Measurements from ENCODE around the gene CLCN7. TPM values are rescaled to one million over a fixed set of nuclear protein-coding genes. Genes with fewer than 3 reads are reported as not detected.

The CLCN7 gene
- total RNA-seq, 1 donor from 2014 or later: 177 TPM

DNA sequence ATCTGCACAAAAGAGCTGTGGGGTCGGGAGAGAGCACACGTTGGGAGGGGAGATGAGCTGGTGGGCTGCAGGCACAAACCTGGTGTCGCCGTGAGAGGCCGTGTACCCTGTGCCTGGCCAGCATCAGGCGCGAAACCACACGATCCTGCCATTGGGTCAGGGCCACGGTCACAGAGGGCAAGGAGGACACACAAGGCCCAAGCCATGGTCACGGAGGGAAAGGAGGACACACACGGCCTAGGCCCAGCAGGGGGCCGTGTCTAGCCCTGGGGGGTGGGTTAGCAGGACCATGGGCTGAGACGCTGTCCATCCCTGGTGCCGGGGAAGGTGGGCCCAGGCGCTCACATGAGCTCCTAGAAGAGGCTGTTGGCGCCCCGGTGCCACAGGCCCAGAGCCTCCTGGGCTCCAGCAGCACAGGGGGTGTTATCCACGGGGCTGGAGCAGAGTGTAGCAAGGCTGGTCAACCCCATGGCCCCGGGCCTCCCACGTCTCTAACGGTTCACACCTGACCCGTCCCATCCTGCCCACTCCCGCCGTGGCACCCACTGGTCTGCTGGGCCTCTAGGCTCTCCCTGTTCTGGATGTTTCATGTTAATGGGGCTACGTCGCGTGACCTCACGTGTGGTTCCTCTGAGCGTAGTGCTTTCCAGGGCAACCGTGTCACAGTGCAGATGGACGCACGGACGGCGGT, 23.0 kb downstream of the CLCN7 start:
- TF ChIP-seq, protein P1, sequence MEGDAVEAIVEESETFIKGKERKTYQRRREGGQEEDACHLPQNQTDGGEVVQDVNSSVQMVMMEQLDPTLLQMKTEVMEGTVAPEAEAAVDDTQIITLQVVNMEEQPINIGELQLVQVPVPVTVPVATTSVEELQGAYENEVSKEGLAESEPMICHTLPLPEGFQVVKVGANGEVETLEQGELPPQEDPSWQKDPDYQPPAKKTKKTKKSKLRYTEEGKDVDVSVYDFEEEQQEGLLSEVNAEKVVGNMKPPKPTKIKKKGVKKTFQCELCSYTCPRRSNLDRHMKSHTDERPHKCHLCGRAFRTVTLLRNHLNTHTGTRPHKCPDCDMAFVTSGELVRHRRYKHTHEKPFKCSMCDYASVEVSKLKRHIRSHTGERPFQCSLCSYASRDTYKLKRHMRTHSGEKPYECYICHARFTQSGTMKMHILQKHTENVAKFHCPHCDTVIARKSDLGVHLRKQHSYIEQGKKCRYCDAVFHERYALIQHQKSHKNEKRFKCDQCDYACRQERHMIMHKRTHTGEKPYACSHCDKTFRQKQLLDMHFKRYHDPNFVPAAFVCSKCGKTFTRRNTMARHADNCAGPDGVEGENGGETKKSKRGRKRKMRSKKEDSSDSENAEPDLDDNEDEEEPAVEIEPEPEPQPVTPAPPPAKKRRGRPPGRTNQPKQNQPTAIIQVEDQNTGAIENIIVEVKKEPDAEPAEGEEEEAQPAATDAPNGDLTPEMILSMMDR (IDR thresholded peaks at IDR 0.05): no peak
- Mint-ChIP-seq H3K4me3 (ENCODE audit: unreplicated experiment) (no peak overlapping the region), H3K4me1 (ENCODE audit: unreplicated experiment) (no peaks in the 10 kb centered on the region), H3K9me3 (ENCODE audit: unreplicated experiment) (no peaks in the 10 kb centered on the region), H3K27ac (ENCODE audit: unreplicated experiment) (no peak overlapping the region), H3K27me3 (ENCODE audit: unreplicated experiment) (no peaks in the 10 kb centered on the region), H3K36me3 (ENCODE audit: unreplicated experiment) (peaks cover 12% of the 10 kb centered on the region)
- no peak for DNase-seq (ENCODE audit: extremely low spot score, unreplicated experiment)

GRCh38 chr16:1450841-1451240, 24.0 kb downstream of the CLCN7 start:
- Mint-ChIP-seq H3K9me3 (ENCODE audit: unreplicated experiment) (no peaks in the 10 kb centered on the region), H3K36me3 (ENCODE audit: unreplicated experiment) (peaks cover 14% of the 10 kb centered on the region), H3K27me3 (ENCODE audit: unreplicated experiment) (no peaks in the 10 kb centered on the region), H3K4me1 (ENCODE audit: unreplicated experiment) (no peaks in the 10 kb centered on the region), H3K27ac (ENCODE audit: unreplicated experiment) (no peak overlapping the region), H3K4me3 (ENCODE audit: unreplicated experiment) (no peak overlapping the region)
- TF ChIP-seq, protein P1 (IDR thresholded peaks at IDR 0.05): no peak
- DNase-seq (ENCODE audit: extremely low spot score, unreplicated experiment): no peak

- peaks cover 14% of the 10 kb centered on the region for H3K36me3 Mint-ChIP-seq (ENCODE audit: unreplicated experiment)
- no peaks in the 10 kb centered on the region for H3K9me3 Mint-ChIP-seq (ENCODE audit: unreplicated experiment)
These were observed 24.6 kb downstream of the CLCN7 start for GRCh38 chr16:1450218-1450617.

DNA sequence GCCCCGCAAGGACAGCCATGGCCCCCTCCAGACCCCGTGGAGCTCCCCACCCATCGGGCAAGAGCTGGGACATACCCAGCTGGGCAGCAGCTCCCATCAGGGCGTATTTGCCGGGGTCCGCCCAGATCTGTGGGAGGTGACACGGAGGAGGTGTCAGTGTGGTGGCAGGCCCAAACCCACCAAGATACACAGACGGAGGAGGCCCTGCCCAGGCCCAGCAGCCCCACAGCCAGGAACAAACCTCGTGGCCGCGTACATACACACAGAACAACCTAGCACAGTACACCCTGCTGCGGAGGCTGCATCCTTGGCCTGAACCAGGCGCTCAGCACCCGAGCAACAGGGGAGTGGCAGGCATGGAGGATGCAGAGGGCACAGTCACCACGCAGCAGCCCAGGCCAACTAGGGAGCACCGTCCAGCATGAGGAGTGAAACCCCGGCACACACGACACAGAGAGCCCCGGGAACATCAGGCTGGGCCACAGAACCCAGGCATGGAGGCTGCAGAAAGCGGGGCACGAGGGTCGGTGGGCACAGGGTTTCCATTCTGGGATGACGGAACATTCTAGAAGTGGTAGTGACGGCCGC, 25.5 kb downstream of the CLCN7 start:
- H3K36me3 Mint-ChIP-seq (ENCODE audit: unreplicated experiment): peaks cover 14% of the 10 kb centered on the region
- no peak for DNase-seq (ENCODE audit: extremely low spot score, unreplicated experiment)
- no peaks in the 10 kb centered on the region for H3K27me3 Mint-ChIP-seq (ENCODE audit: unreplicated experiment)
- TF ChIP-seq, protein P1 (IDR thresholded peaks at IDR 0.05): no peak
- H3K4me1 Mint-ChIP-seq (ENCODE audit: unreplicated experiment): no peaks in the 10 kb centered on the region
- no peak overlapping the region for H3K27ac Mint-ChIP-seq (ENCODE audit: unreplicated experiment)
- no peak overlapping the region for H3K4me3 Mint-ChIP-seq (ENCODE audit: unreplicated experiment)
- H3K9me3 Mint-ChIP-seq (ENCODE audit: unreplicated experiment): no peaks in the 10 kb centered on the region

More at GRCh38 chr16:1450218-1450617, 24.6 kb downstream of the CLCN7 start:
- no peak for DNase-seq (ENCODE audit: extremely low spot score, unreplicated experiment)
- TF ChIP-seq, protein P1 (IDR thresholded peaks at IDR 0.05): no peak
- H3K27ac Mint-ChIP-seq (ENCODE audit: unreplicated experiment): no peak overlapping the region
- no peaks in the 10 kb centered on the region for H3K4me1 Mint-ChIP-seq (ENCODE audit: unreplicated experiment)
- no peaks in the 10 kb centered on the region for H3K27me3 Mint-ChIP-seq (ENCODE audit: unreplicated experiment)
- no peak overlapping the region for H3K4me3 Mint-ChIP-seq (ENCODE audit: unreplicated experiment)

- no peaks in the 10 kb centered on the region for H3K9me3 Mint-ChIP-seq (ENCODE audit: unreplicated experiment)
- H3K27ac Mint-ChIP-seq (ENCODE audit: unreplicated experiment): no peak overlapping the region
- no peak overlapping the region for H3K4me3 Mint-ChIP-seq (ENCODE audit: unreplicated experiment)
- peaks cover 11% of the 10 kb centered on the region for H3K36me3 Mint-ChIP-seq (ENCODE audit: unreplicated experiment)
- no peaks in the 10 kb centered on the region for H3K4me1 Mint-ChIP-seq (ENCODE audit: unreplicated experiment)
- no peaks in the 10 kb centered on the region for H3K27me3 Mint-ChIP-seq (ENCODE audit: unreplicated experiment)
- TF ChIP-seq, protein P1 (IDR thresholded peaks at IDR 0.05): no peak
- no peak for DNase-seq (ENCODE audit: extremely low spot score, unreplicated experiment)
These were observed 26.2 kb downstream of the CLCN7 start for GRCh38 chr16:1448536-1449116.

All from osteocyte (in vitro differentiated cells).